Panc1 (cell line): ENCODE data around the gene NMNAT3. TPM values are rescaled to one million over a fixed set of nuclear protein-coding genes. Genes with fewer than 3 reads are reported as not detected.
"Not testable (repeated sequence)": the region's sequence is repeated elsewhere in the genome, so short reads cannot be mapped to it uniquely, and the experiment has no call there.

Source experiments
- ATAC-seq: fragments of 200-7000 bp; cut with Tn5 transposase; 2 replicates; pipeline ENCODE4 v1.9.1; 2020; ENCODE audit warnings: mild to moderate bottlenecking, moderate library complexity
- BruUV-seq: library from RNA; stranded (reverse); fragments of 400-500 nt; replicated peaks from 2 replicates; lab custom pipeline; 2021; lab: Mats Ljungman, UMichigan
- CTCF ChIA-PET: fragments of 300-600 bp; sonication (Branson Sonifier 250); formaldehyde crosslinking; loops from one replicate; lab custom pipeline; 2022; ENCODE audit warnings: antibody characterized with exemption; lab: Charles Lee
- POLR2A ChIA-PET: fragments of 300-600 bp; sonication (Branson Sonifier 250); formaldehyde crosslinking; loops from one replicate; lab custom pipeline; 2022; ENCODE audit warnings: antibody characterized with exemption; lab: Charles Lee
- DNase-seq: peaks from one replicate; pipeline ENCODE4 v3.0.0-alpha.2; 2010; ENCODE audit warnings: low read depth, low spot score
- H3K27ac ChIP-seq: 2 replicates; pipeline ENCODE4 v1.5.1; 2011; ENCODE audit warnings: mild to moderate bottlenecking, low read length, inconsistent platforms
- H3K27me3 ChIP-seq: fragments of 200-500 bp; sonication (Bioruptor generic); 2 replicates; pipeline ENCODE4 v1.6.0; 2014; ENCODE audit warnings: low read length, inconsistent platforms; ENCODE audit not compliant: control insufficient read depth, insufficient read depth
- H3K36me3 ChIP-seq: fragments of 200-500 bp; sonication (Bioruptor generic); 2 replicates; pipeline ENCODE4 v1.5.1; 2014; ENCODE audit warnings: inconsistent platforms, mild to moderate bottlenecking, low read length, moderate library complexity; ENCODE audit not compliant: control insufficient read depth, insufficient read depth
- H3K4me1 ChIP-seq: 2 replicates; pipeline ENCODE4 v1.5.1; 2011; ENCODE audit warnings: inconsistent platforms, mild to moderate bottlenecking, low read length, moderate library complexity; ENCODE audit not compliant: control insufficient read depth, insufficient read depth
- H3K4me3 ChIP-seq, 2 experiments: 2 replicates each; pipeline ENCODE4 v1.5.1; 2011 to 2012; ENCODE audit warnings: low read depth in 2 of 2, low read length in 2 of 2, mild to moderate bottlenecking in 2 of 2, inconsistent platforms in 1 of 2, moderate library complexity in 1 of 2
- H3K9me3 ChIP-seq: fragments of 200-500 bp; sonication (Bioruptor generic); 2 replicates; pipeline ENCODE4 v1.5.1; 2014; ENCODE audit warnings: low read depth, mild to moderate bottlenecking, inconsistent platforms, low read length, moderate library complexity; ENCODE audit not compliant: control insufficient read depth, insufficient read depth
- CTCF ChIP-seq: fragments of 450-650 bp; IDR thresholded peaks from 2 replicates; pipeline ENCODE4 v1.5.1; 2017; ENCODE audit warnings: mild to moderate bottlenecking
- POLR2AphosphoS5 ChIP-seq: IDR thresholded peaks from 2 replicates; pipeline ENCODE4 v1.6.1; 2012; ENCODE audit warnings: mild to moderate bottlenecking, low read depth, low read length, moderate library complexity
- REST ChIP-seq, 2 experiments: IDR thresholded peaks; 2 replicates each; pipeline ENCODE4 v1.6.1; 2011 to 2012; ENCODE audit warnings: low read depth in 2 of 2, control low read depth in 1 of 2, low read length in 1 of 2, mild to moderate bottlenecking in 1 of 2, moderate library complexity in 1 of 2; ENCODE audit not compliant: insufficient read depth in 1 of 2
- SIN3A ChIP-seq: IDR thresholded peaks from 2 replicates; pipeline ENCODE4 v1.6.1; 2012; ENCODE audit warnings: low read depth, mild to moderate bottlenecking, low read length, moderate library complexity, borderline replicate concordance; ENCODE audit not compliant: insufficient read depth
- TCF7L2 ChIP-seq: IDR thresholded peaks from 2 replicates; pipeline ENCODE4 v1.6.1; 2011; ENCODE audit warnings: mild to moderate bottlenecking, low read depth, low read length, inconsistent platforms
- in situ Hi-C: cut with HindIII; loops from 2 replicates; pipeline ENCODE4 v1.10.0; 2016; ENCODE audit warnings: low sequenced_read_pairs, low pct_unique_long_range_greater_than_20kb
- intact Hi-C: fragments of 100-400 bp; cut with micrococcal nuclease; formaldehyde crosslinking; loops from one replicate; pipeline ENCODE4 v1.10.0; 2022; ENCODE audit not compliant: unreplicated experiment
- total RNA-seq: library from RNA; stranded (reverse); gene quantifications from one replicate; pipeline ENCODE4 v1.2.1, GENCODE V29; 2021; ENCODE audit not compliant: unreplicated experiment

The NMNAT3 gene
- total RNA-seq, 1 experiment from 2014 or later = 1.9 TPM

DNA sequence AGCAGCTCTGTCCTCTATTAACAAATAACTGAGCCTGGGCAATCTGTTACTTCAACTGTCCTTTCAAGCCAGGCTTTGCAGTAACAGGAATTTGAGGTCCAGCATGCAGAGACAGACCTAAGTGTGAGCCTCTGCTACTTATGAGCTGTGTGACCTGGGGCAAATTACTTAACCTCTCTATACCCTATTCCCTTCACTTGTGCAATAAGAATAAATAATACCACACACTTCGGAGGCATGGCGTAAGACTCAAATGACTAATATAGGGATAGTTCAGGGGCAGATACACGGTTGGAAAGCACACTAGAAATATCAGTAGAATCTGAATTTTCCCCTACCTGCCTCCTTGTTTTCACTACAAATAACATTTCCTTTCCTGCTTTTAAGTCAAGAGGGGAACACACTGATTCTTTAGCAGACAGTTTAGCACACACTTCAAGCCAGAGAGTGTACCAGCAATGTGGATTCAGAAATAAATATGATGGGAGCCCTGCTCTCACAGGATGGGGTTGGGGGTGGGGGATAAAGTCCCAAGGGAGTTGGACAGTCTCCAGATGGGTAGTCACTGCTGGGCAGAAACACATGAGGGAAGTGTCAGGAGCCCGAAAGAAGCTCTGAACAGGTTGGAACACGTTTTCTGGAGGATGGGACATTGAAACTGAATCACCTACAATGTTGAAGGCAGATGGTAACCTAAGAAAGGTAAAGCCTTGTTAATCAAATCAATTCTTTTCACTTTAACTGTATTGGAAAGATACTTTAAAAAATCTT, 76.4 kb downstream of the NMNAT3 start:
- ATAC-seq = no peak
- Histone ChIP-seq H3K9me3 (no peaks in the 10 kb centered on the region), H3K4me3 (no peak overlapping the region), H3K36me3 (no peaks in the 10 kb centered on the region), H3K27me3 (no peaks in the 10 kb centered on the region), H3K27ac (no peak overlapping the region), H3K4me1 (no peaks in the 10 kb centered on the region)
- TF ChIP-seq TCF7L2 = no peak
- TF ChIP-seq POLR2AphosphoS5 = no peak
- TF ChIP-seq SIN3A = no peak
- no peak for TF ChIP-seq CTCF
- TF ChIP-seq REST (IDR thresholded peaks at IDR 0.05; ENCODE audit: insufficient read depth in 1 of 2, low read depth in 2 of 2, low read length in 1 of 2) = no peak
- POLR2A ChIA-PET = interaction anchor here (0.6 kb wide), 1 partner anchor 301 kb away, joined by 3 read pairs; no protein-coding TSS in a partner anchor
- CTCF ChIA-PET = no interaction called here
- intact Hi-C loops (no loop called here), in situ Hi-C loops (no loop called here)
- no peak for DNase-seq
- BruUV-seq = no TSS peak

- H3K4me1 ChIP-seq = no peaks in the 10 kb centered on the region
- H3K4me3 ChIP-seq = no peak overlapping the region
- no TSS peak for BruUV-seq
- no peaks in the 10 kb centered on the region for H3K9me3 ChIP-seq
- ATAC-seq = no peak
- no peak overlapping the region for H3K27ac ChIP-seq
- intact Hi-C loops (no loop called here), in situ Hi-C loops (no loop called here)
- H3K27me3 ChIP-seq = no peaks in the 10 kb centered on the region
- no peak for DNase-seq
- ChIA-PET CTCF (no interaction called here), POLR2A (no interaction called here)
- no peaks in the 10 kb centered on the region for H3K36me3 ChIP-seq
- TF ChIP-seq POLR2AphosphoS5 (no peak), CTCF (no peak), TCF7L2 (no peak), SIN3A (no peak)
Observed at GRCh38 chr3:139597947-139598346, 79.8 kb downstream of the NMNAT3 start.

DNA sequence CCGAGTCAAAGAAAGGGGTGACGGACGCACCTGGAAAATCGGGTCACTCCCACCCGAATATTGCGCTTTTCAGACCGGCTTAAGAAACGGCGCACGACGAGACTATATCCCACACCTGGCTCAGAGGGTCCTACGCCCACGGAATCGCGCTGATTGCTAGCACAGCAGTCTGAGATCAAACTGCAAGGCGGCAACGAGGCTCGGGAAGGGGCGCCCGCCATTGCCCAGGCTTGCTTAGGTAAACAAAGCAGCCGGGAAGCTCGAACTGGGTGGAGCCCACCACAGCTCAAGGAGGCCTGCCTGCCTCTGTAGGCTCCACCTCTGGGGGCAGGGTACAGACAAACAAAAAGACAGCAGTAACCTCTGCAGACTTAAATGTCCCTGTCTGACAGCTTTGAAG, 86.6 kb downstream of the NMNAT3 start:
- DNase-seq, POLR2A ChIA-PET, in situ Hi-C loops, H3K9me3 ChIP-seq, H3K27me3 ChIP-seq, H3K27ac ChIP-seq, CTCF ChIA-PET, ATAC-seq, intact Hi-C loops, H3K4me3 ChIP-seq, BruUV-seq, H3K36me3 ChIP-seq, H3K4me1 ChIP-seq: not testable (repeated sequence)
